Panc1 (cell line): ENCODE measurements around the gene EIF2B5. TPM values are rescaled to one million over a fixed set of nuclear protein-coding genes. Genes with fewer than 3 reads are reported as not detected.

Experiments
- ATAC-seq: fragments of 200-7000 bp; cut with Tn5 transposase; 2 replicates; pipeline ENCODE4 v1.9.1; 2020; ENCODE audit warnings: mild to moderate bottlenecking, moderate library complexity
- BruUV-seq: library from RNA; stranded (reverse); fragments of 400-500 nt; replicated peaks from 2 replicates; lab custom pipeline; 2021; lab: Mats Ljungman, UMichigan
- CTCF ChIA-PET: fragments of 300-600 bp; sonication (Branson Sonifier 250); formaldehyde crosslinking; loops from one replicate; lab custom pipeline; 2022; ENCODE audit warnings: antibody characterized with exemption; lab: Charles Lee
- POLR2A ChIA-PET: fragments of 300-600 bp; sonication (Branson Sonifier 250); formaldehyde crosslinking; loops from one replicate; lab custom pipeline; 2022; ENCODE audit warnings: antibody characterized with exemption; lab: Charles Lee
- DNase-seq: peaks from one replicate; pipeline ENCODE4 v3.0.0-alpha.2; 2010; ENCODE audit warnings: low read depth, low spot score
- H3K27ac ChIP-seq: 2 replicates; pipeline ENCODE4 v1.5.1; 2011; ENCODE audit warnings: mild to moderate bottlenecking, low read length, inconsistent platforms
- H3K27me3 ChIP-seq: fragments of 200-500 bp; sonication (Bioruptor generic); 2 replicates; pipeline ENCODE4 v1.6.0; 2014; ENCODE audit warnings: low read length, inconsistent platforms; ENCODE audit not compliant: control insufficient read depth, insufficient read depth
- H3K36me3 ChIP-seq: fragments of 200-500 bp; sonication (Bioruptor generic); 2 replicates; pipeline ENCODE4 v1.5.1; 2014; ENCODE audit warnings: inconsistent platforms, mild to moderate bottlenecking, low read length, moderate library complexity; ENCODE audit not compliant: control insufficient read depth, insufficient read depth
- H3K4me1 ChIP-seq: 2 replicates; pipeline ENCODE4 v1.5.1; 2011; ENCODE audit warnings: inconsistent platforms, mild to moderate bottlenecking, low read length, moderate library complexity; ENCODE audit not compliant: control insufficient read depth, insufficient read depth
- H3K4me3 ChIP-seq, 2 experiments: 2 replicates each; pipeline ENCODE4 v1.5.1; 2011 to 2012; ENCODE audit warnings: low read depth in 2 of 2, low read length in 2 of 2, mild to moderate bottlenecking in 2 of 2, inconsistent platforms in 1 of 2, moderate library complexity in 1 of 2
- H3K9me3 ChIP-seq: fragments of 200-500 bp; sonication (Bioruptor generic); 2 replicates; pipeline ENCODE4 v1.5.1; 2014; ENCODE audit warnings: low read depth, mild to moderate bottlenecking, inconsistent platforms, low read length, moderate library complexity; ENCODE audit not compliant: control insufficient read depth, insufficient read depth
- CTCF ChIP-seq: fragments of 450-650 bp; IDR thresholded peaks from 2 replicates; pipeline ENCODE4 v1.5.1; 2017; ENCODE audit warnings: mild to moderate bottlenecking
- POLR2AphosphoS5 ChIP-seq: IDR thresholded peaks from 2 replicates; pipeline ENCODE4 v1.6.1; 2012; ENCODE audit warnings: mild to moderate bottlenecking, low read depth, low read length, moderate library complexity
- REST ChIP-seq, 2 experiments: IDR thresholded peaks; 2 replicates each; pipeline ENCODE4 v1.6.1; 2011 to 2012; ENCODE audit warnings: low read depth in 2 of 2, control low read depth in 1 of 2, low read length in 1 of 2, mild to moderate bottlenecking in 1 of 2, moderate library complexity in 1 of 2; ENCODE audit not compliant: insufficient read depth in 1 of 2
- SIN3A ChIP-seq: IDR thresholded peaks from 2 replicates; pipeline ENCODE4 v1.6.1; 2012; ENCODE audit warnings: low read depth, mild to moderate bottlenecking, low read length, moderate library complexity, borderline replicate concordance; ENCODE audit not compliant: insufficient read depth
- TCF7L2 ChIP-seq: IDR thresholded peaks from 2 replicates; pipeline ENCODE4 v1.6.1; 2011; ENCODE audit warnings: mild to moderate bottlenecking, low read depth, low read length, inconsistent platforms
- in situ Hi-C: cut with HindIII; loops from 2 replicates; pipeline ENCODE4 v1.10.0; 2016; ENCODE audit warnings: low sequenced_read_pairs, low pct_unique_long_range_greater_than_20kb
- intact Hi-C: fragments of 100-400 bp; cut with micrococcal nuclease; formaldehyde crosslinking; loops from one replicate; pipeline ENCODE4 v1.10.0; 2022; ENCODE audit not compliant: unreplicated experiment
- total RNA-seq: library from RNA; stranded (reverse); gene quantifications from one replicate; pipeline ENCODE4 v1.2.1, GENCODE V29; 2021; ENCODE audit not compliant: unreplicated experiment

The EIF2B5 gene
- total RNA-seq, 1 experiment from 2014 or later: 60.2 TPM

- in situ Hi-C loops (no loop called here), intact Hi-C loops (loop anchor here (10.0 kb wide), 1 partner anchor 144 kb away; no protein-coding TSS in a partner anchor)
- ATAC-seq (no peak), DNase-seq (no peak)
- no TSS peak for BruUV-seq
- POLR2A ChIA-PET: no interaction called here
- H3K4me3 ChIP-seq: no peak overlapping the region
- H3K4me1 ChIP-seq: peaks cover 12% of the 10 kb centered on the region
- TF ChIP-seq SIN3A (no peak), TCF7L2 (no peak), POLR2AphosphoS5 (no peak), REST (IDR thresholded peaks at IDR 0.05; ENCODE audit: insufficient read depth in 1 of 2, low read depth in 2 of 2, low read length in 1 of 2) (no peak), CTCF (no peak)
- H3K9me3 ChIP-seq: no peaks in the 10 kb centered on the region
- H3K27me3 ChIP-seq: no peaks in the 10 kb centered on the region
- CTCF ChIA-PET: no interaction called here
- peaks cover 25% of the 10 kb centered on the region for H3K36me3 ChIP-seq
- H3K27ac ChIP-seq: no peak overlapping the region
These were observed 5.3 kb downstream of the EIF2B5 start for GRCh38 chr3:184140436-184140835.

DNA sequence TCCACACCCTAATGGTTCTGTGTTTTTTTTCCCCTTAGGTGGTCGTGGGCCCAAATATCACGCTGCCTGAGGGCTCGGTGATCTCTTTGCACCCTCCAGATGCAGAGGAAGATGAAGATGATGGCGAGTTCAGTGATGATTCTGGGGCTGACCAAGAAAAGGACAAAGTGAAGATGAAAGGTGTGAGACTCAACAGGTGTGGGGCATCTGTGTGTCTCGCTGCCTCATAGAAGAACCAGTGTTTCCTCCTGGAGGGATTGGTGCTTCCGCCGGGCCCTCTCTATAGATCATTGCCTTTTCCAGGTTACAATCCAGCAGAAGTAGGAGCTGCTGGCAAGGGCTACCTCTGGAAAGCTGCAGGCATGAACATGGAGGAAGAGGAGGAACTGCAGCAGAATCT lies 7.0 kb downstream of the EIF2B5 start:
- in situ Hi-C loops: no loop called here
- Histone ChIP-seq H3K4me3 (no peak overlapping the region), H3K9me3 (no peaks in the 10 kb centered on the region), H3K27me3 (no peaks in the 10 kb centered on the region), H3K4me1 (peaks cover 1% of the 10 kb centered on the region), H3K27ac (no peak overlapping the region), H3K36me3 (peaks cover 21% of the 10 kb centered on the region)
- CTCF ChIA-PET: no interaction called here
- POLR2A ChIA-PET: no interaction called here
- no peak for DNase-seq
- intact Hi-C loops: loop anchor here (10.0 kb wide), 1 partner anchor 143 kb away; no protein-coding TSS in a partner anchor
- ATAC-seq: no peak
- no TSS peak for BruUV-seq
- TF ChIP-seq POLR2AphosphoS5: no peak
- TF ChIP-seq TCF7L2: no peak
- TF ChIP-seq SIN3A: no peak
- no peak for TF ChIP-seq CTCF
